ENCODE results near the gene ATP23. TPM values are rescaled to one million over a fixed set of nuclear protein-coding genes. Genes with fewer than 3 reads are reported as not detected.

The ATP23 gene
- total RNA-seq, 1 donor: 5.1 TPM

- TF ChIP-seq, protein P1, sequence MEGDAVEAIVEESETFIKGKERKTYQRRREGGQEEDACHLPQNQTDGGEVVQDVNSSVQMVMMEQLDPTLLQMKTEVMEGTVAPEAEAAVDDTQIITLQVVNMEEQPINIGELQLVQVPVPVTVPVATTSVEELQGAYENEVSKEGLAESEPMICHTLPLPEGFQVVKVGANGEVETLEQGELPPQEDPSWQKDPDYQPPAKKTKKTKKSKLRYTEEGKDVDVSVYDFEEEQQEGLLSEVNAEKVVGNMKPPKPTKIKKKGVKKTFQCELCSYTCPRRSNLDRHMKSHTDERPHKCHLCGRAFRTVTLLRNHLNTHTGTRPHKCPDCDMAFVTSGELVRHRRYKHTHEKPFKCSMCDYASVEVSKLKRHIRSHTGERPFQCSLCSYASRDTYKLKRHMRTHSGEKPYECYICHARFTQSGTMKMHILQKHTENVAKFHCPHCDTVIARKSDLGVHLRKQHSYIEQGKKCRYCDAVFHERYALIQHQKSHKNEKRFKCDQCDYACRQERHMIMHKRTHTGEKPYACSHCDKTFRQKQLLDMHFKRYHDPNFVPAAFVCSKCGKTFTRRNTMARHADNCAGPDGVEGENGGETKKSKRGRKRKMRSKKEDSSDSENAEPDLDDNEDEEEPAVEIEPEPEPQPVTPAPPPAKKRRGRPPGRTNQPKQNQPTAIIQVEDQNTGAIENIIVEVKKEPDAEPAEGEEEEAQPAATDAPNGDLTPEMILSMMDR (IDR thresholded peaks at IDR 0.05; ENCODE audit: extremely low read depth, low read depth, low read length): no peak
- Histone ChIP-seq H2AFZ (ENCODE audit: low read length) (no peak overlapping the region), H4K20me1 (ENCODE audit: insufficient read depth, low read length) (no peaks in the 10 kb centered on the region), H3K27ac (ENCODE audit: low read depth, low read length) (no peak overlapping the region), H3K27me3 (ENCODE audit: insufficient read depth, low read length) (no peaks in the 10 kb centered on the region), H3K79me2 (ENCODE audit: insufficient read depth, low read length) (no peaks in the 10 kb centered on the region), H3K36me3 (ENCODE audit: insufficient read depth, low read length) (no peaks in the 10 kb centered on the region), H3K9me3 (ENCODE audit: low read depth, low read length) (no peaks in the 10 kb centered on the region), H3K4me2 (ENCODE audit: insufficient read depth, low read length) (no peak overlapping the region), H3K4me1 (ENCODE audit: insufficient read depth, low read length) (peaks cover 7% of the 10 kb centered on the region), H3K4me3 (ENCODE audit: insufficient read depth, low read length) (no peak overlapping the region)
- no peak for DNase-seq (ENCODE audit: insufficient read length, low spot score, missing footprints)
Measured at GRCh38 chr12:57943438-57944080, 2.2 kb downstream of the ATP23 start.

DNA sequence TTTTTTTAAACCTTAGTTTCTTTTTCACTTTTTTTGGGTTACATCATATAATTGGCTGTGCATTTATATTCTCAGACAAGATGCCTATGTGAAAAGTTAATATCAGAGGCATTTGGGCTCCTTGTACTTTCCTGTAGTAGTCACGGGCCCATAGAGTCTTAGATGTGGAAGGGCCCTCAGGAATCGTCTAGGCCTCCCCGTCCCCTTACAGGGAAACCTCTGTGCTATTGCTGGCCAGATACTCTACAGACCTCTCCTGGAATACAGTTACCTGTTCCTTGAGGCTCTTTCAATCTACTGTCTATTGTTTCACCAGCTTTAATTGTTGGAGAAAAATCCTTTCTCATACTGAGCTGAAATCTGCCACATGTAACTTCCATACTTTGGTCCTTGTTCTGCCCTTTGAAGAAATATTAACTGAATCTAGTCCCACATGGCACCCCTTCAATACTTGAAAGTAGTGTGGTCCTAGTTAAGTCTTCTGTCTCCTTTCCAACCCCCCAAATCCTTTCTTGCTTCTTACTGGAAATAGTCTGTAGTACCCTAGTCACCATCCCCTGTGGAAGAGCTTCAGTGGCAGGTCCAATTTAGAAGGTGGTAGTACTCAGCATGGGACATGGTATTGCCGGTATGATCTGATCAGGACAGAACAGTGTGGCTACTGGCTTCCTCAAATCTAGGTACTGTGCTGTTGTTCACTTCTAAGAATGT is 3.1 kb downstream of the ATP23 start:
- Histone ChIP-seq H3K9me3 (ENCODE audit: low read depth, low read length) (no peaks in the 10 kb centered on the region), H3K4me3 (ENCODE audit: insufficient read depth, low read length) (no peak overlapping the region), H3K36me3 (ENCODE audit: insufficient read depth, low read length) (no peaks in the 10 kb centered on the region), H3K27me3 (ENCODE audit: insufficient read depth, low read length) (no peaks in the 10 kb centered on the region), H4K20me1 (ENCODE audit: insufficient read depth, low read length) (no peaks in the 10 kb centered on the region), H2AFZ (ENCODE audit: low read length) (no peak overlapping the region), H3K79me2 (ENCODE audit: insufficient read depth, low read length) (no peaks in the 10 kb centered on the region), H3K4me2 (ENCODE audit: insufficient read depth, low read length) (no peak overlapping the region), H3K27ac (ENCODE audit: low read depth, low read length) (no peak overlapping the region), H3K4me1 (ENCODE audit: insufficient read depth, low read length) (peaks cover 7% of the 10 kb centered on the region)
- DNase-seq (ENCODE audit: insufficient read length, low spot score, missing footprints): no peak
- TF ChIP-seq, protein P1 (IDR thresholded peaks at IDR 0.05; ENCODE audit: extremely low read depth, low read depth, low read length): no peak

GRCh38 chr12:57952766-57953165 is 11.4 kb downstream of the ATP23 start:
- Histone ChIP-seq H3K9me3 (ENCODE audit: low read depth, low read length) (no peaks in the 10 kb centered on the region), H3K27me3 (ENCODE audit: insufficient read depth, low read length) (no peaks in the 10 kb centered on the region), H4K20me1 (ENCODE audit: insufficient read depth, low read length) (no peaks in the 10 kb centered on the region), H3K4me3 (ENCODE audit: insufficient read depth, low read length) (no peak overlapping the region), H3K4me1 (ENCODE audit: insufficient read depth, low read length) (no peaks in the 10 kb centered on the region), H3K79me2 (ENCODE audit: insufficient read depth, low read length) (no peaks in the 10 kb centered on the region), H3K27ac (ENCODE audit: low read depth, low read length) (no peak overlapping the region), H2AFZ (ENCODE audit: low read length) (no peak overlapping the region), H3K36me3 (ENCODE audit: insufficient read depth, low read length) (peaks cover 4% of the 10 kb centered on the region), H3K4me2 (ENCODE audit: insufficient read depth, low read length) (no peak overlapping the region)
- DNase-seq (ENCODE audit: insufficient read length, low spot score, missing footprints): no peak
- TF ChIP-seq, protein P1 (IDR thresholded peaks at IDR 0.05; ENCODE audit: extremely low read depth, low read depth, low read length): no peak

GRCh38 chr12:57954768-57955167 is 13.4 kb downstream of the ATP23 start:
- no peaks in the 10 kb centered on the region for H4K20me1 ChIP-seq (ENCODE audit: insufficient read depth, low read length)
- DNase-seq (ENCODE audit: insufficient read length, low spot score, missing footprints): no peak
- H3K4me1 ChIP-seq (ENCODE audit: insufficient read depth, low read length): no peaks in the 10 kb centered on the region
- H3K79me2 ChIP-seq (ENCODE audit: insufficient read depth, low read length): no peaks in the 10 kb centered on the region
- peaks cover 4% of the 10 kb centered on the region for H3K36me3 ChIP-seq (ENCODE audit: insufficient read depth, low read length)
- no peaks in the 10 kb centered on the region for H3K9me3 ChIP-seq (ENCODE audit: low read depth, low read length)
- H2AFZ ChIP-seq (ENCODE audit: low read length): peak overlapping the region; percentile 36
- TF ChIP-seq, protein P1 (IDR thresholded peaks at IDR 0.05; ENCODE audit: extremely low read depth, low read depth, low read length): no peak
- no peak overlapping the region for H3K4me3 ChIP-seq (ENCODE audit: insufficient read depth, low read length)
- H3K4me2 ChIP-seq (ENCODE audit: insufficient read depth, low read length): no peak overlapping the region
- H3K27me3 ChIP-seq (ENCODE audit: insufficient read depth, low read length): no peaks in the 10 kb centered on the region
- H3K27ac ChIP-seq (ENCODE audit: low read depth, low read length): no peak overlapping the region
